ENCODE measurements around the gene PTPRCAP.
"Not testable (repeated sequence)": the region's sequence is repeated elsewhere in the genome, so short reads cannot be mapped to it uniquely, and the experiment has no call there.

PTPRCAP gene

DNA sequence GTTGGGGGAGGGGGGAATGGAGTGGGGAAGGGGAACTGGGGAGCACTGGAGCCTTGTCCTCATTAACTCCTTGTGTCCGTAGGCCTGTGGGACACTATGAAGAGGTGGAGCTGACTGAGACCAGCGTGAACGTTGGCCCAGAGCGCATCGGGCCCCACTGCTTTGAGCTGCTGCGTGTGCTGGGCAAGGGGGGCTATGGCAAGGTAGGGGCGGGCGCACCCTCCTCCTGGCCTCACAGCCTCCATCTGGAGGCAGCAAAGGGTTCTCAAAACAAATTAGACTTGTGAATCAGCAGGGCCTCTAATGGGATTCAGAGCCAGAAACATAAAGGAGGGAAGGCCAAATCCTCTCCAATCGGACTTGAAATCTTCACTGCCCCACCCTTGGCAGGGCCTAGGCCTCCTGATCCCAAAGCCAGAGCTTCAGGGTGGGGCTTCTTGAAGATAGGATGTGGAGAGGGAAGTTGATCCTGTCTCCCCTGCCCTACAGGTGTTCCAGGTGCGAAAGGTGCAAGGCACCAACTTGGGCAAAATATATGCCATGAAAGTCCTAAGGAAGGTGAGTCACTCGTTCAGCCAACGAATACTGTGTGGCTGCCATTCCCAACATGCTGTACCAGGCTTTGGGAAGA lies 8.3 kb downstream of the PTPRCAP start:
- FAIRE-seq: peak; percentile 70
- DNase-seq (ENCODE audit: insufficient read length, low spot score): no peak

DNA sequence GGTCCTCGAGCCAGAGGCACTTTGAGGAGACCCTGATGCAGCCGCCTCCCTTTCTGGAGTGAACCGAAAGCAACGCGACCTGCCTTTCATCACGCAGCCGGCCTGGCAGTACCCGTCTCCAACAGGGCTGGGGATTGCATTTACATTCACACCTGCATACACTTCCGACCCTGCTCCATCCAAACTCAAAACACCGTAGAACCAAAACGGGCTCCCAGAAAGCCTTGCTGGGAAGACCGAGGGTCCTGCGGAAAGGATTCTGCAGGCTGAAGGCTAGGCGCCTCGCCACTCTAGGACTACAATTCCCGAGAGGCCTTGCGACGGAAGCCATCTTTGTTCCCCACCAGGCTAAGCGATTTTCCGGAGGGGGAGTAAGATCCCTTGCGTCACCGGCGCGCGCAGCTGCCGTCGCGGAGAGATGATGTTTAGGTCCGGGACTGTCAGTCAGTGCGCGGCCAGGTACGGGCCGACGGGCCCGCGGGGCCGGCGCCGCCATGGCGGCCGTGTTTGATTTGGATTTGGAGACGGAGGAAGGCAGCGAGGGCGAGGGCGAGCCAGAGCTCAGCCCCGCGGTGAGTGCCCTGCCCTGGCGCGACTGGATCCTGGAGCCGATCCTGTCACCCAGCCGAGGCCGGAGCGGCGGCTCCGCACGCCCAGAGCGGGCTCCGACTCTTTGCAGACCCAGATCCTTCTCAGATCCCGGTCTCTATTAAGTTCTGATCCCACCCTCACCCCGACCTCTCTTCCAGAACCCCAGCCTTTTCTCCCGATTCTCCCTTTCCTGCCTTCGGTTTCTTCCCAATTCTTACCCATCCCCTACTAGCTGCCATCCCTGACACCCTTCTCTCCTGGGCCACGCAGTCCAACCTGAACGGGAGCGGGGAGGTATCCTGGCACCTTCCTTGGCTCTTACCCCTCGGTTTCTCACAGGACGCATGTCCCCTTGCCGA lies 9.2 kb downstream of the PTPRCAP start, which contains the start of gene RPS6KB2:
Gene RPS6KB2 (plus strand): TSS at position 443 of the 950 bp plus-strand sequence. CDS start 52 bp downstream, at position 495.
- peak; percentile 100 for DNase-seq (ENCODE audit: insufficient read length, low spot score)
- FAIRE-seq: peak; percentile 99

DNA sequence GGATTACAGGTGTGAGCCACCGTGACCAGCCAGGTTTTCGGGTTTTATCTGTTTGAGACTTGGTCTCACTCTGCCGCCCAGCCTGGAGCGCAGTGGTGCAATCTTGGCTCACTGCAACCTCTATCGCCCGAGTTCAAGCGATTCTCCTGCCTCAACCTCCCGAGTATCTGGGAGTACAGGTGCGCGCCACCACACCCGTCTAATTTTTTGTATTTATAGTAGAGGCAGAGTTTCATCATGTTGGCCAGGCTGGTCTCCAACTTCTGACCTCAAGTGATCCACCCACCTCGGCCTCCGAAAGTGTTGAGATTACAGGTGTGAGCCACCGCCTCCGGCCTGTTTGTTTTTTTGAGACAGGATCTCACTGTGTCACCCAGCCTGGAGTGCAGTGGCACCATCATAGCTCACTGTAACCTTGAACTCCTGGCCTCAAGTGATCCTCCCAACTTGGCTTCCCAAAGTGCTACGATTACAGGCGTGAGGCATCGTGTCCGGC lies 10.1 kb downstream of the PTPRCAP start:
- not testable (repeated sequence) for DNase-seq (ENCODE audit: insufficient read length, low spot score)
- peak; percentile 69 for FAIRE-seq

DNA sequence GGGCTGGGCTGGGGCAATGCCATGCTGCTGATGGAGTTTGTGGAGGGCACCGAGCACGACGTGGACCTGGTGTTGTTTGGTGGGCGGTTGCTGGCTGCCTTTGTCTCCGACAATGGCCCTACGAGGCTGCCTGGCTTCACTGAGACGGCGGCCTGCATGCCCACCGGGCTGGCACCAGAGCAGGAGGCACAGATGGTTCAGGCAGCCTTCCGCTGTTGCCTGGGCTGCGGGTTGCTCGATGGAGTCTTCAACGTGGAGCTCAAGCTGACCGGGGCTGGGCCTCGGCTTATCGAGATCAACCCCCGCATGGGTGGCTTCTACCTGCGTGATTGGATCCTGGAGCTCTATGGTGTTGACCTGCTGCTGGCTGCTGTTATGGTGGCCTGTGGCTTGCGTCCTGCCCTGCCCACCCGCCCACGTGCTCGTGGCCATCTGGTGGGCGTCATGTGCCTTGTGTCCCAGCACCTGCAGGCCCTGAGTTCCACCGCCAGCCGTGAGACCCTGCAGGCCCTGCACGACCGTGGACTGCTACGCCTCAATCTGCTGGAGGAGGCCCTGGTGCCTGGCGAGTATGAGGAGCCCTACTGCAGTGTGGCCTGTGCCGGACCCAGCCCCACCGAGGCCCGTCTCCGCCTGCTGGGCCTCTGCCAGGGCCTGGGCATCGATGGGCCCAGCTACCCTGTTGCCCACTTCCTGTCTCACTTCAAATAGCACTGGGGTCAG lies 13.4 kb downstream of the PTPRCAP start:
- FAIRE-seq: no peak
- DNase-seq (ENCODE audit: insufficient read length, low spot score): no peak

DNA sequence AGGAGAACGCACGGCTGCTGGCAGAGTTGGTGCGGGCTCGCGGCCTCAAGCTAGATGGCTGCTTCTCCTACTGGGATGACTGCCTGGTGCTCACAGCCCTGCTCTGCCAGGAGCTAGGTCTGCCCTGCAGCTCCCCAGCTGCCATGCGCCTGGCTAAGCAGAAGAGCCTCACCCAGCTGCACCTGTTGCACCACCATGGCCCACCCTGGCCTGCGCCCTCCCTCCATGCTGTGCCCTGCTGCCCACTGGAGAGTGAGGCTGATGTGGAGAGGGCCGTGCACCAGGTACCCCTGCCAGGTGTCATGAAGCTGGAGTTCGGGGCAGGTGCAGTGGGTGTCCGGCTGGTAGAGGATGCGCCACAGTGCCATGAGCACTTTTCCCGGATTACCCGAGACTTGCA lies 14.0 kb downstream of the PTPRCAP start:
- DNase-seq (ENCODE audit: insufficient read length, low spot score) (no peak), FAIRE-seq (no peak)

DNA sequence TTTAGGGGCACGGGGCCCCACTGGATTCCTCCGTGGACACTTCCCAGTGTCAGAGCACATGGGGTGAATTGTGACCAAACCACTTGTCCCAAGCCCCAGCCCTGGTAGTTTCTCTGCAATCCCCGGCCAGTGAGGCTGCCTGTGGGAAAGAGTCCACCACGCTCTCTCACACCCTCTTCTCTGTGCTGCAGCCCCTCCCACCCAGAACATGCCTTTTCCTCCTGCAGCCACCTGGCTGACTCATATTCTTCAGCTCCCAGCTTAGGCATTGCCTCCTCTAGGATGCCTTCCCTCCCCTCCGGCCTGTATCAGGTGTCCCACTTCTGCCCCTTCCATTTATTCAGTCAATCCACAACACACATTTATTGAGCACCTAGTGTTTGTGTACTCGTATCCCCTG lies 14.6 kb downstream of the PTPRCAP start:
- DNase-seq (ENCODE audit: insufficient read length, low spot score) (no peak), FAIRE-seq (peak; percentile 77)

DNA sequence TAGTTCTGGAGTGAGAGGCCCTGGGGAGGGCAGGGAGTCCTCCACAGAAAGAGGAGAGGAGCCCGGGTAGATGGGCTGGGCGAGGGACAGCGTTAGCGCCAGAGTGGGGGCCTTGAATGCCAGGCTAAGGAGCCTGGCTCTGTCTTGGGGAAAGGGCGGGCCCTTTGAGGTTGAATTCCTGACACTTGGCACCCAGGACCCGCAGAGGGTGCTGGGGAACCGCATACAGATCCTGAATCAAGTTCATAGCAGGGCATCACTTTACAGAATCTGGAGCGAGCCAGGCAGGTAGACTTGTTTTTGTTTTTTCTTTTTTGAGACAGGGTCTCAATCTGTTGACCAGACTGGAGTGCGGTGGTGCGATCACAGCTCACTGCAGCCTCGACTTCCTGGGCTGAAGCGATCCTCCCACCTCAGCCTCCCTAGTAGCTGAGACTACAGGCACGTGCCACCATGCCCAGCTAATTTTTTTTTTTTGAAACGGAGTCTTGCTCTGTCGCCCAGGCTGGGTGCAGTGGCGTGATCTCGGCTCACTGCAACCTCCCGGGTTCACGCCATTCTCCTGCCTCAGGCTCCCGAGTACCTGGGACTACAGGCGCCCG lies 16.0 kb downstream of the PTPRCAP start:
- no peak for FAIRE-seq
- DNase-seq (ENCODE audit: insufficient read length, low spot score): no peak

DNA sequence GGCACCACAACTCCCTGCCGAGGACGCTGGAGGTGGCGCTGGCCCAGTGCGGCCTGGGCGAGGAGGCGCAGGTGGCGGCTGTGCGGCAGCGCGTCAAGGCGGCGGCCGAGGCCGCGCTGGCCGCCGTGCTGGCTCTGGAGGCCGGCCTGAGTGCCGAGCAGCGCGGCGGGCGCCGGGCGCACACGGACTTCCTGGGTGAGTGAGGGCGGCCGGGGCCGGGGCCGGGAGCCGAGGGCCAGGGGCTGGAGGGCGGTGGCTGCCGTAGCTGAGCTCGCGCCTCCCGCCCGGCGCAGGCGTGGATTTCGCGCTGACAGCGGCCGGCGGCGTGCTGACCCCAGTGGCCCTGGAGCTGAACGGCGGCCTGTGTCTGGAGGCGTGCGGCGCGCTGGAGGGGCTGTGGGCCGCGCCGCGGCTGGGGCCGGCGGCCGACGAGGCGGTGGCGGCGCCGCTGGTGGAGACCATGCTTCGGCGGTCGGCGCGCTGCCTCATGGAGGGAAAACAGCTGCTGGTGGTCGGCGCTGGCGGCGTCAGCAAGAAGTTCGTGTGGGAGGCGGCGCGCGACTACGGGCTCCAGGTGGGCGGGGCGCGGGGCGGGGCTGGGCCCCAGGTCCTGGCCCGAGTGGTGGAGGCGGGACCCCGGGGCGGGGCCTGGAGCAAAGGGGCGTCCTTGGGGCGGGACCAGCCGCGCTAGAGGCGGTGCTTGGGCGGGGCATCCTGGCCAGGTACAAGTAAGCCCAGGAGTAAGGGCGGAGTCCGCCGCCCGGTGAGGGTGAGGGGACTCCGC lies 16.6 kb downstream of the PTPRCAP start:
- FAIRE-seq: peak; percentile 99
- peak; percentile 99 for DNase-seq (ENCODE audit: insufficient read length, low spot score)

DNA sequence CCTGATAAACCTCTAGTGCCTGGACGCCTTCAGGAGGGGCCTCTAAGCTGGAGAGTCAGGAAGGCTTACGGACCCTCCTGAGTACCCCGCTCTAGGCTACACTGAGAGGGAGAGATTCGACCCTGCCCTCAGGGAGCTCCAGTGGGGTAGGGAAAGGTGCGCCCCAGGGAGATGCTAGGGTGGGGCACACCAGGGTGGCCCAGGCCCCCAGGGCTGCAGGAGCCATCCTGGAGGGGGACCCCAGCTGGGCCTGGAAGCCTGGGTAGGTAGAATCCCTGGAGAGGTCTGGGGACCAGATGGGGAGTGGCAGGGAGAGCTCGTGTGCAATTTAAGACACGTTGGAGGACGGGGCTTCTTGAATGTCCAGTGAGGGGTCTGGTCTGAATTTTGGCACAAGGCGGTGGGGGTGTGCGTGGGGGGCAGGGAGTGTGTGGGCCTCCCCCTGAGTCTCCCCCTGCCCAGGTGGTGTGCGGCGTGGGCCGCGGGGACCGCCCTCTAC lies 17.3 kb downstream of the PTPRCAP start:
- FAIRE-seq (no peak), DNase-seq (ENCODE audit: insufficient read length, low spot score) (no peak)

DNA sequence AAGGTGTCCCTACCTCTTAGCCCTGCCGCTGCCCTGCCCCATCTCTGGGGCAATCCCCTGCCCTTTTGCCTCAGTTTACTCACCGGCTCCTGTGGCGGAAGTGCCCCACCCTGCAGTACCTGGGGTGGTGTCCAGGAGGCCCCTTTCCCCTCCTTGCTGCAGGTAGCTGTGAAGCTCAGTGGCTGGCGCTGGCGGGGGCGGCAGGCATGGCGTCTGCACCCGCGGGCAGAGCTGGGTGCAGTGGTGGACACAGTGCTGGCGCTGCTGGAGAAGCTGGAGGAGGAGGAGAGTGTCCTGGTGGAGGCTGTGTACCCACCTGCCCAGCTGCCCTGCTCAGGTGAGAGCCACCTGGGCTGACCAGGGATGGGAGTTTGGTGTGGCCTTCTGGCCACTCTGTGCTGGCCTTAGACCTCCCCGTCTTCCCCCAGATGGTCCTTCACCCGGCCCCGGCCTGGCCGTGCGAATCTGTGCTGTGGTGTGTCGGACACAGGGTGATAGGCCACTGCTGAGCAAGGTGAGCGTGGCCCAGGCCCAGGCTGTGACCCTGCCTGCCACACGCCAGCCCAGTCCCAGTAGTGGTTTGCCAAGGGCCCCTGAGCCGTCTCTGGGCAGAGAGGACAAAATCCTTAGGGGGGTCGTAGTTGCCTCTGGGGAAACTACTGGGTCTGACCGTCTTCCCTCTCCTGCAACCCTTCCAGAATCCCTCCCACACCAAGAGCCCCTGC lies 18.0 kb downstream of the PTPRCAP start:
- FAIRE-seq (peak; percentile 77), DNase-seq (ENCODE audit: insufficient read length, low spot score) (no peak)

DNA sequence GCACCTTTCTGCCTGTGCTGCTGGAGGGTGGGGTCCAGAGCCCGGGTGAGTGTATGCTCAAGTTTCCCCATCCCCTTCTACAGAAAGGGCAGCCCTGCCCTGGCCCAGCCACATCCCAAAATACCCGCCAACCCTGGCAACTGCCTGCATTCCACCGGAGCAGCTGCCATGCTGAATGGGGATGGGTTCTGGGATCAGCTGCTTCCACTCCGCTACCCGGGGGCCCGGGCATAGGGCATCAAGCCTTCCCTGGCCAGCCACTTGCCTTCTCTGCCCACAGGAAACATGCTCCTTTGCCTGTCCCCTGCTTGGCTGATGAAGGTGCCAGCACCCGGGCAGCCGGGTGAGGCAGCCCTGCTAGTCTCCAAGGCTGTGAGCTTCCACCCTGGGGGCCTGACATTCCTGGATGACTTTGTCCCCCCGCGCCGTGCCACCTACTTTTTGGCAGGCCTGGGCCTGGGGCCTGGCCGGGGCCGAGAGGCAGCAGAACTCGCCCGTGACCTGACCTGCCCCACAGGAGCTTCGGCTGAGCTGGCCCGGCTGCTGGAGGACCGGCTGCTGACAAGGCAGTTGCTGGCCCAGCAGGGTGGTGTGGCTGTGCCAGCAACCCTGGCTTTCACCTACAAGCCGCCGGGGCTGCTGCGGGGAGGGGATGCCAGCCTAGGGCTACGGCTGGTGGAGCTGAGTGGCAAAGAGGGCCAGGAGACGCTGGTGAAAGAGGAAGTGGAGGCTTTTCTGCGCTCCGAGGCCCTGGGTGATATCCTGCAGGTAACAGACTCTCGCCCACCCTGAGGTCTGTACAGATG lies 18.8 kb downstream of the PTPRCAP start:
- FAIRE-seq (peak; percentile 66), DNase-seq (ENCODE audit: insufficient read length, low spot score) (no peak)

DNA sequence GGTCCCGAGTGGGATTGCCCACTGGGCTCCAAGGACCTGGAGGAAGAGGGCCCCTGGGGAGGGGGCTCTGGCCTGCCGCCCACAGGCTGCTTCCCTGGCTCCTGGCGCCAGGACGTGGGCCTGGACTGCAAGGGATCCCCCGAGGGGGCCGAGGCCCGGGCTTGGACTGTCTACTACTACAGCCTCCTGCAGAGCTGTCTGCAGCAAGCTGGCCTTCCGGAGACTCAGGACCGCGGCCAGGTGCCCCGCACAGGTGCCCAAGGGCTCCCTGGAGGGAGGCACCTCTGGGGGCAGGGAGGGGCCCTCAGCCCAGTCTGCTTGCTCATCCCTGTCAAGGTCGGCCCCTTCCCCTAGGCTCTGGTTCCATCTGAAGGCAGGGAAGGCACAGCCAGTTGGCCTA lies 20.1 kb downstream of the PTPRCAP start:
- DNase-seq (ENCODE audit: insufficient read length, low spot score) (no peak), FAIRE-seq (no peak)

DNA sequence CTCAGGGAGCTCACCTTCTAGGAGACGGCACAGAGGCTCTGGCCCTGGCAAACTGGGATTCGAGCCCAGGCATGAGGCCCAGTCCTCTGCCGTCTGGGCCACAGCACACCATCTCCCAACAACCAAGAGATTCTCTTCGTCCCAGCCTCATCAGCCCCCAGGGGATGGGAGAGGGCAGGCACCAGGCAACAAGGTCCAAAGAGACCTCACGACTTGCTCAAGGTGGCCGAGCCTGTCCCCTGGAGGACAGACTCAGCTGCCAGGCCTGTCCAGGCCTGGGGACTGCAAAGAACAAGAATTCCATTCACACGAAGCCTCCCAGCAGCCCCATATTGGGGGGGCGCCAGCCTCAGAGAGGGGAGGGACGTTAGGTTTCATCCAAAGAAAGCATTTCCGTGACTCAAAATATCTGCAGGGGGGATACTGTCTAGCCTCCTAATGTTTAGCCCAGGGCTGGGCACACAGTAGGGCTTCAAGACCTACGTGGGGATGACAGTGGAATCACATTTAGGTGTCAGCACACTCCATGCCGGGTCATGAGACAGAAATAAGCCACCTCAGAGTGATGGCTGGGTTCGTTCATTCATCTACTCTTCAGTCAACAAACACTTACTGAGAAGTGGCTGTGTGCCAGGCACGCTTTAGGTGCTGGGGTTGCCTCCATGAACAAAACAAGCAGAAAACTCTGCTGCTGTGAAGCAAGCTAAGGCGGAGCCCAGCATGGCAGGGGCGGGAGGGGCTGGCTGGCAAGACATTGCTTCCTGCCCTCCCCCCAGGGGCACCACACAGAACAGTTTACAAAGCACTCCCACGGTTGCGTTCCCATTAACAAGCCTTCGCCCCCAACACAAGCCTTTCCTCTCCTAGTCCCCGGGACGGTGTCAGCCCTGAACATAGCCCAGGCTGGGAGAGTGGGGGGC lies 20.8 kb downstream of the PTPRCAP start:
- peak; percentile 58 for FAIRE-seq

DNA sequence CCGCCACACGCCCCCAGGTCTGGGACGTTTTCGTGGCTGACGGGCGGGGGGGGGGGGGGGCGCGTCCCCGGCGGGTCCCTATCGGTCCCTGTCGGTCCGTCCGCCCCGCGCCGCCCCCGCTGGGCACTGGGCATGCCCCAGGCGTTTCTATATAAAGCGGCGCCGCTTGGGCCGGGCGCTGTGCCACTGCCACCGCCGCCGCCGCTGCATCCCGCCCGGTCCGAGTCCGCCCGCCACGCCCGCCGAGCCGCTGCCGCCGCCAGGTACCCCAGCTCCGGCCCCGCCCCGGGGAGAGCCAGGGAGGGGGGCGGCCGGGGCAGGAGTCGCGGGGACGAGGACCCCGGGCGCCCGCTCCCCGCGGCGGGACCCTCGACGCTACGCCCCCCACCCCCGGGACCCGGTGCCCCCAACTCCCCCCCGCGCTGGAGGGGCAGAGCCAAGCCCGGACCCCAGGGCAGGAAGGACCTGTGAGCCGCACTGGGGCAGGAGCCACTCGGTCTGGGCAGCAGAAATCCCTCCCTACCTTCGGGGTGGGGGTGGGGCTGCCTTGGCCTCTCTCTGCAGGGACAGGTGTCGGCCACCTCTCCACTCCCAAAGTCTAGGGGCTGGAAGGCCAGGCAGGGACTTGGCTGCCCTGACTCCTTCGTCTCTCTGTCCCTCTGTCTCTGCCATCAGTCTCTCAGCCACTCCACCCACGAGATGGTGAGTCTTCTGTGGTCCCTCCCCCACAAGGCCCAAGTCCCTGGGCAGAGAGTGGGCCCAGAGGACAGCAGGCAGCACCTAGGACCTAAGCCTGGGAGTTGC lies 21.8 kb downstream of the PTPRCAP start, which contains the start of gene CARNS1:
Gene CARNS1 (plus strand): TSS at position 178 of the 804 bp plus-strand sequence. CDS start 522 bp downstream, at position 700.
- FAIRE-seq: peak; percentile 42
- DNase-seq (ENCODE audit: insufficient read length, low spot score): no peak

More for the DNA sequence above, 20.8 kb downstream of the PTPRCAP start:
- DNase-seq (ENCODE audit: insufficient read length, low spot score): no peak

DNA sequence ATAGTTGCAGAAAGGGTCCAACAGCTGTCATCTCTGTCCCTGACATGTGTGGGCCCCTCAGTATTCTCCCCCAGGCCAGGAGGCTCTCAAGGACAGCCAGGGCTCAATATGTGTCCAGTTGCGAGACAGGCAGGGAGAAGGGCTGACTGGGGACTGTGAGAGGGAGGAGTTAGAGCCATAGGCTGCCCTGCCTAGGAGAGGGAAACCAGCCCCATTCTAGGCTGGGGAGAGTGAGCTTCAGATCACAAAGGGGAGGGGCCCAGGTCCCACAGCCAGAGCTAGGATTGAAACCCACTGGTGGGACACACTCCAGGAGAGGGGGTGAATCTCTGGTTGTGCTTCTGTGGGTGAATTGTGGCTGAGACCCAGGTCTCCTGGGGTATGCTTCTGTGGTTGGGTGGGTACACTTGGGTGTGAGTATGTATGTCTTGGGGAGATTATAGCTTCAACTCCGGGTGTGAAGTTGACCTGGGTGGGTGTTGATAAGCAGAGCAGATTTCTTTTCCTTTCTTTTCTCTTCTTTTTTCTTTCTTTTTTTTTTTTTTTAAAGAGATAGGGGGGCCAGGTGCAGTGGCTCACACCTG lies 24.1 kb downstream of the PTPRCAP start:
- DNase-seq (ENCODE audit: insufficient read length, low spot score) (no peak), FAIRE-seq (peak; percentile 55)
